Activated gamma-delta T cell treated with Interleukin-2 at 50 U/mL for 16 hours (primary cell): Measurements from ENCODE around the gene LCN2.
"Not testable (repeated sequence)": the region's sequence is repeated elsewhere in the genome, so short reads cannot be mapped to it uniquely, and the experiment has no call there.

Experiments
- DNase-seq: peaks from one replicate; pipeline ENCODE4 v3.0.0-alpha.2; 2020

The LCN2 gene

DNA sequence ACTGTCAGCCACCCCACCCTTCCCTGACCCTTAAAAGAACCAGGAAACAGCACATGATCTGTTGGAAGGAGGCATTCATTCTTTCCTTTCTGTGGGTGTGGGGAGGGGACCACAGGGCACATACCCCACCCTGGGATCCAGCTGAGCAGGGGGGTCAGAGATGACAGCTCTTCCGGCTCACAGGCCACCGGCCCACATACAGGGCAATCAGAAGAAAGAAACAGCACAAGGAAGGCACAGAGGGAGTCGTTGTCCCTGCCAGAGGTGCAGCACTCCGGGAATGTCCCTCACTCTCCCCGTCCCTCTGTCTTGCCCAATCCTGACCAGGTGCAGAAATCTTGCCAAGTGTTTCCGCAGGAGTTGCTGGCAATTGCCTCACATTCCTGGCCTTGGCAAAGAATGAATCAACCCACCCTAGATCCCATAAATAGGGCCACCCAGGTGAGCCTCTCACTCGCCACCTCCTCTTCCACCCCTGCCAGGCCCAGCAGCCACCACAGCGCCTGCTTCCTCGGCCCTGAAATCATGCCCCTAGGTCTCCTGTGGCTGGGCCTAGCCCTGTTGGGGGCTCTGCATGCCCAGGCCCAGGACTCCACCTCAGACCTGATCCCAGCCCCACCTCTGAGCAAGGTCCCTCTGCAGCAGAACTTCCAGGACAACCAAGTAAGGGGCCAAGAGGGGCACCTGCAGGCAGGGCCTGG lies at the start of gene LCN2:
Gene LCN2, plus strand, starts transcription at position 453 of the 701 bp plus-strand sequence. Its CDS starts 73 bp downstream, at position 526.
- DNase-seq, result no peak

DNA sequence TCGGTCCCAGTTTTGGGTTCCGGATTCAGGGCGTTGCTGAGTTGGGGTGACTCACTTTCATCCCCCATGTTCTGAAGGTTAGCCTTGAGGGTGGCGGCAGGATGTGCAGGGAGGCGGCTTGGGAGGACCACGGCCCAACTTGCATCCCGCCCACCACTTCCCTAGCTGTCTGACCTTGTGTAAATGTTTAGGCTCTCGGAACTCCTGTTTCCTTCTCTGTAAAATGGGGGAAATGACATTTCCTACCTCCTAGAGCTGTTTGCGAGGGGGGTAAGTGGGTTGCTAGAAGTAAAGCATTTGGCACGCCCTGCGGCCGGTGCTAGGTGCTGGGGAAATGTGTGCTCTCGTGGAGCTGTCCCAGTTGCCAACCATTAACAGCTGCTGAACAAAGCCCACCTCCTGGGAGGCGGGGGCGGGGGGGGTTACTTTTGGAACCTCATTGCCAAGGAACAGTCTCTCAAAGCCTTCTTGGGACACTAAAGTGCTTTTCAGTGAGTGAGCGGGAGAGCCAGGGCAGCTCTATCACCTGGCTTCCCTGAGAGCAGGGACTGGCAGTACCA lies 49.2 kb upstream of the LCN2 start:
- no peak for DNase-seq

DNA sequence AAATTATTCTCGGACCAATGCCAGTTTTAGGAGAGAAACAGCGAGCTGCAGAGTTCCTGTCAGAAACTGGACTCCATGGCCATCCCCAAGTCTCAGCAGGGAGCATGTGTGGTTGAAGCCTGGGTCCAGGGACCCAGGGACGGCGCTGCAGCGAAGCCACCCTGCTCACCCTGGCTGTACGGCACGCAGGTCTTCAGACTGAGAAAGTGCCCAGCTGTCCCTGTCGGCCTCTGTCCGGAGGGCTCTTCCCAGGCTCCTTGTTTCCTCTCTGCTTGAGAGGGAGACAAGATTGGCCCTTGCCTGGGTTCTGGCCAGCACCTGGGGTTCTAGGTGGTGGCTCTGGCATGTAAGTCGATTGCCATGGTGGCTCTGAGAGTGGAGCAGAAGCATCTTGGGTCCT lies 48.7 kb upstream of the LCN2 start:
- DNase-seq, result no peak

DNA sequence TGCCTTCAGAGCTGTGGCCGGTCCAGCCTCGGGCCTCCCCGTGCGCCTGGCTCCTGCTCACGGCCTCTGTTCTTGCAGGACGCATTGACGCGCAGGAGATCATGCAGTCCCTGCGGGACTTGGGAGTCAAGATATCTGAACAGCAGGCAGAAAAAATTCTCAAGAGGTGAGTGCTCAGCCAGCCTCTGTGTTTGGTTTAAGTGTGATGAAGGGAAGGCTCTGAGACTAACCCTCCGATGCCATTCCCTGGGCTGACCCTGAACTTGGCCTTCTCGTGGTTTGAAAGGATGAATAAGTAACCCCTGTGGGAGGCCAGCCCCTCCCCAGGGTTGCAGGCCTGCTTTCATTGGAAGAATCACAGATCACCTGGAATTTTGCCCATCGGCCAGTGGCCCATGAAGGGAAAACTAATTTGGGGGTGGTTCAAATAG lies 48.0 kb upstream of the LCN2 start:
- no peak for DNase-seq

DNA sequence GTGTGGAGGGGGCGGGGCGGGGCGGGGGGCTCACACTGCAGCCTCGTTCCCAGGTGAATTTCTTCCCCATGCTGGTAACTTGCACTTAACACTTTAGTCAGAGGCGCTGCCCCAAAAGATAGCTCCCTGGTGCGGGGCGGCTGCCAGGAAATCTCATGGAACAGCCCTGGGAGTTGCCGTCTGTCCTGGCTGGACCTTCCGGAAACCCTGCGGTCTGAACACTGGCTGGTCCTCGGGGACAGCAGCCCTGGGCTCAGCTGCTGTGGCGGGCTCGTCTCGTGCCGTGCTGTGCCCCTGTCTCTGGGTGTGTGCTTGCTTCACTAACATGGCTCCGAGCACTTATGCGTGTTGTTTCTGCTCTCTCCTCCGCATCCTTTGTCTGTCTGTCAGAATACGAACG lies 47.6 kb upstream of the LCN2 start:
- DNase-seq, result no peak

DNA sequence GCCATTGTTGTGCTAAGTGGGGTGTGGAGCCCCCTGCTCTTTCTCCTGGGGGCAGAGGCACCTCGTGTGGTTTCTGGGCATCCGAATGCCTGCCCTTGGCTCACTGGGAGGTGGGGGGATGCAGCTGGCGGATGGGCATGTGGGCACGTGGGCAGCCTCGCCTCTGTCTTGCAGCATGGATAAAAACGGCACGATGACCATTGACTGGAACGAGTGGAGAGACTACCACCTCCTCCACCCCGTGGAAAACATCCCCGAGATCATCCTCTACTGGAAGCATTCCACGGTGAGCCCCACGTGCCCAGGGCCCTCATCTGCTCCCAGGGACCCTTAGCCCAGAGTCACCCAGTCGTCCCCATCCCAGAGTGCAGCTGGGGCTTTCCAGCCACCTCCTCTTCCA lies 47.1 kb upstream of the LCN2 start:
- DNase-seq, result no peak

DNA sequence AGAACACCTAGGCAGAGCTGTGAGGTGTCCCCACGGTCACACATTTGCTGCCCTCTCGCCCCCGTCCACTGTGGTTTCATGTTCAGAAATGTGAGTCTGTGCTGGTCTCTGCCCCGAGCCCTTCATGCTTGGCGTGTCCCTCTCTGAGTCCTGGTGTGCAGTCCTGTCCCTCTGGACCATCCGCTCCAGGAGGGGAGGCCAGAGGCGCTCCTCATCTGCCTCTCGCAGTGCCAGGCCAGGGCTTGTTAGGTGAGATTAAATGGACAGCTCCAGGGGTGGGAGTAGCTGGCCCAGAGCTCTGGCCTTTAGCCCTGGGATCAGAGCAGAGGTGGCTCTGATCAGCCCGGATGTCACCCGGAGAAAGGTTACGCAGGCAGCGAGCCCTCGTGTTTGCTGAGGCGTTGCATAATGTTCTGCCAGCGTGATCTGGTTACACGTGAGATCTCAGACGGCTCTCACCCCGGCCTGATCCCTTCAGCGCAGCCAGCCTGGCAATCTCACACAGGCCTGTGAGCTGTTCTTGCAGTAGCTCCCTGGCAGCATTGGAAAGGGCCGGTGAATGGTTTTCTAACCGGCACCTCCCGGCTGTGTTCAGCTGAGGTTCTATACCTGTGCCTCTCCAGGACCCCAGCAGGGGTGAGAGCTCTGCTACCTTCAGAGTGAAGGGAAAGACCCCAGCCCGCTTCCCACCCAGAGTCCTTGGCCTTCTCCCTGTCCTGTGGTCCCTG lies 46.2 kb upstream of the LCN2 start:
- DNase-seq, result no peak

DNA sequence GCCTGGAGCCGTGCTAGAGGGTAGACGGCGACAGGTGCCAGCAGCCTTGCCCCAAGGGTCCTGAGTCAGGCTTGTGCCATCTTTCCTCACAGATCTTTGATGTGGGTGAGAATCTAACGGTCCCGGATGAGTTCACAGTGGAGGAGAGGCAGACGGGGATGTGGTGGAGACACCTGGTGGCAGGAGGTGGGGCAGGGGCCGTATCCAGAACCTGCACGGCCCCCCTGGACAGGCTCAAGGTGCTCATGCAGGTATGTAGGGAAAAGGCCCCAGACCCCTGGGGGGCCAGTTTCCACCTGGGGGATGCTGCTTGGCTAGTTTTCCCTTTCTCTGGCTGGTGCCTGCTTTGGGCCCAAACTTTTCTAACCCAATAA lies 45.7 kb upstream of the LCN2 start:
- peak; percentile 47 for DNase-seq

DNA sequence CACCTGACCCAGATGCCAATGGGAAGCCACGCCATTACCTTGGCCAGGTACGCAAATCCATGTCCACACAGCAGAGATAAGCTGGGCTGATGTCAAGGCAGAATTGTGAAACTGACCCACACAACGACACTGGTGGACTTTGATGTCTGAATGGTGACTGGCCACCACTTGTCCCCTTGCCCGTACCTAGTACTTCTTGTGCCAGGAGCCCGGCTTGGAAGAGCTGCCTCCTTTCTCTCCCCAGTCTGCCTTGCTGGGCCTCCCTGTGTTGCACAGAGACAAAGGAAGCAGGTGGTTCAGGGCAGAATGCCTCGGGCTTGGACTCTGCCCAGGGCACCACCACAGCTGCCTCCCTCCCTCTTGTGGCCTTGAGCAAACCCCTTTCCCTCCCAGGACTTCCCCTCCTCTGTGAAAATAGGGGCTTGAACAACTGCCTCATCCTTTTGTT lies 45.1 kb upstream of the LCN2 start:
- no peak for DNase-seq

DNA sequence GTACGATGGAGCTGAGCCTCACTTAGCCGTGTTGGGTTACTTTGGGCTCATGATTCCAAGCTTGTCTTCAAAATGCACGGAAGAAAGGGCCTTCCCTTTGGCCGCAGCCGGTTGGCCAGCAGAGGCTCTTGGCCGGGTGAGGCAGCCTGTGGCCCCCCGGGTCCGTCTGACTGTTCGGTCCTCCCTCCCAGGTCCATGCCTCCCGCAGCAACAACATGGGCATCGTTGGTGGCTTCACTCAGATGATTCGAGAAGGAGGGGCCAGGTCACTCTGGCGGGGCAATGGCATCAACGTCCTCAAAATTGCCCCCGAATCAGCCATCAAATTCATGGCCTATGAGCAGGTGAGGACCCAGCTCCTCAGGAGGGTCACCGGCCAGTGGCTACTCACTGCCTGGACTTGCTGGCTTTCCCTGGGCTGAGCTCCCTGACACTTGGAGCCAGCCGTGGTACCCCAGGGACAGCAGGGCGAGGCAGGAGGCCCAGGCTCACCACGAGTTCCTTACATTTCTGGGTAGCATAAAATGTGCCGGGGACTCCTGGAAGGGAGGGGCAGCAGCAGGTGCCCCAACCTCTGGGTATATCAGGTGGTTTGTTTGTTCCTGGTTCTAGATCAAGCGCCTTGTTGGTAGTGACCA lies 43.6 kb upstream of the LCN2 start:
- no peak for DNase-seq

DNA sequence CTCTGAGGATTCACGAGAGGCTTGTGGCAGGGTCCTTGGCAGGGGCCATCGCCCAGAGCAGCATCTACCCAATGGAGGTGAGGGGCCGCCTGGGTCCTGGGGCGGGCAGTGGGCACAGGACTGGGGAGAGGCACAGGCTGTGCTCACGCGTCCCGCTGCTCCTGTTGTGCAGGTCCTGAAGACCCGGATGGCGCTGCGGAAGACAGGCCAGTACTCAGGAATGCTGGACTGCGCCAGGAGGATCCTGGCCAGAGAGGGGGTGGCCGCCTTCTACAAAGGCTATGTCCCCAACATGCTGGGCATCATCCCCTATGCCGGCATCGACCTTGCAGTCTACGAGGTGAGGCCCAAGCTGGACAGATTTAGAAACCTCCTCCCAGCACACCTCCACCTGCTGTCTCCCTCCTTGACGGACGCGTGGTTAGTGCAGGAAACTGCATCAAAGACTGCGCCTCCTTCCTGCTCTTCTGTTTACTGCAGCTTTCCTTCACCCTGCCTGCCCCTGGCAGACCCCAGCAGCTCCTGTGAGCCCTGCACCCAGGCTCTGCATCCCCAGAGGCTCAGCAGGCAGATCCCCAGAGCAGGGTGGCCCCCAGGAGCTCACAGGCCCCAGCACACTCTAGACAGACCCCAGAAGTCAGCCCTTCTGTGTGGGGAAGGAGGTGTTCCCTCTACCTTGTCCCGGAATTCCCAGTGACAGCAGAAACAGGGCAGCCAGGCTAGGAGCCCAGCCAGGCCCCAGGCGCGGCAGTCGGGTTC lies 42.9 kb upstream of the LCN2 start:
- DNase-seq, result no peak

DNA sequence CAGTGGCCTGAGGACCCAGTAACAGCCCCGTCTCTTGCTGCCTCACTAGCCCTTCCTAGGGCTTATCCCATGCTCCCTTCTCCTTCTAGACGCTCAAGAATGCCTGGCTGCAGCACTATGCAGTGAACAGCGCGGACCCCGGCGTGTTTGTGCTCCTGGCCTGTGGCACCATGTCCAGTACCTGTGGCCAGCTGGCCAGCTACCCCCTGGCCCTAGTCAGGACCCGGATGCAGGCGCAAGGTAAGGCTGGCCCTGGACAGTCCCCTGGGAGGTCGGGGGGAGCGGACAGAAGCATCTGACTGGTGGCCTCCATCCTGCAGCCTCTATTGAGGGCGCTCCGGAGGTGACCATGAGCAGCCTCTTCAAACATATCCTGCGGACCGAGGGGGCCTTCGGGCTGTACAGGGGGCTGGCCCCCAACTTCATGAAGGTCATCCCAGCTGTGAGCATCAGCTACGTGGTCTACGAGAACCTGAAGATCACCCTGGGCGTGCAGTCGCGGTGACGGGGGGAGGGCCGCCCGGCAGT lies 42.2 kb upstream of the LCN2 start:
- DNase-seq, result no peak

DNA sequence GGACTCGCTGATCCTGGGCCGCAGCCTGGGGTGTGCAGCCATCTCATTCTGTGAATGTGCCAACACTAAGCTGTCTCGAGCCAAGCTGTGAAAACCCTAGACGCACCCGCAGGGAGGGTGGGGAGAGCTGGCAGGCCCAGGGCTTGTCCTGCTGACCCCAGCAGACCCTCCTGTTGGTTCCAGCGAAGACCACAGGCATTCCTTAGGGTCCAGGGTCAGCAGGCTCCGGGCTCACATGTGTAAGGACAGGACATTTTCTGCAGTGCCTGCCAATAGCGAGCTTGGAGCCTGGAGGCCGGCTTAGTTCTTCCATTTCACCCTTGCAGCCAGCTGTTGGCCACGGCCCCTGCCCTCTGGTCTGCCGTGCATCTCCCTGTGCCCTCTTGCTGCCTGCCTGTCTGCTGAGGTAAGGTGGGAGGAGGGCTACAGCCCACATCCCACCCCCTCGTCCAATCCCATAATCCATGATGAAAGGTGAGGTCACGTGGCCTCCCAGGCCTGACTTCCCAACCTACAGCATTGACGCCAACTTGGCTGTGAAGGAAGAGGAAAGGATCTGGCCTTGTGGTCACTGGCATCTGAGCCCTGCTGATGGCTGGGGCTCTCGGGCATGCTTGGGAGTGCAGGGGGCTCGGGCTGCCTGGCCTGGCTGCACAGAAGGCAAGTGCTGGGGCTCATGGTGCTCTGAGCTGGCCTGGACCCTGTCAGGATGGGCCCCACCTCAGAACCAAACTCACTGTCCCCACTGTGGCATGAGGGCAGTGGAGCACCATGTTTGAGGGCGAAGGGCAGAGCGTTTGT lies 41.6 kb upstream of the LCN2 start:
- DNase-seq, result no peak

DNA sequence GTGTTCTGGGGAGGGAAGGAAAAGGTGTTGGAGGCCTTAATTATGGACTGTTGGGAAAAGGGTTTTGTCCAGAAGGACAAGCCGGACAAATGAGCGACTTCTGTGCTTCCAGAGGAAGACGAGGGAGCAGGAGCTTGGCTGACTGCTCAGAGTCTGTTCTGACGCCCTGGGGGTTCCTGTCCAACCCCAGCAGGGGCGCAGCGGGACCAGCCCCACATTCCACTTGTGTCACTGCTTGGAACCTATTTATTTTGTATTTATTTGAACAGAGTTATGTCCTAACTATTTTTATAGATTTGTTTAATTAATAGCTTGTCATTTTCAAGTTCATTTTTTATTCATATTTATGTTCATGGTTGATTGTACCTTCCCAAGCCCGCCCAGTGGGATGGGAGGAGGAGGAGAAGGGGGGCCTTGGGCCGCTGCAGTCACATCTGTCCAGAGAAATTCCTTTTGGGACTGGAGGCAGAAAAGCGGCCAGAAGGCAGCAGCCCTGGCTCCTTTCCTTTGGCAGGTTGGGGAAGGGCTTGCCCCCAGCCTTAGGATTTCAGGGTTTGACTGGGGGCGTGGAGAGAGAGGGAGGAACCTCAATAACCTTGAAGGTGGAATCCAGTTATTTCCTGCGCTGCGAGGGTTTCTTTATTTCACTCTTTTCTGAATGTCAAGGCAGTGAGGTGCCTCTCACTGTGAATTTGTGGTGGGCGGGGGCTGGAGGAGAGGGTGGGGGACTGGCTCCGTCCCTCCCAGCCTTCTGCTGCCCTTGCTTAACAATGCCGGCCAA lies 40.8 kb upstream of the LCN2 start:
- no peak for DNase-seq

DNA sequence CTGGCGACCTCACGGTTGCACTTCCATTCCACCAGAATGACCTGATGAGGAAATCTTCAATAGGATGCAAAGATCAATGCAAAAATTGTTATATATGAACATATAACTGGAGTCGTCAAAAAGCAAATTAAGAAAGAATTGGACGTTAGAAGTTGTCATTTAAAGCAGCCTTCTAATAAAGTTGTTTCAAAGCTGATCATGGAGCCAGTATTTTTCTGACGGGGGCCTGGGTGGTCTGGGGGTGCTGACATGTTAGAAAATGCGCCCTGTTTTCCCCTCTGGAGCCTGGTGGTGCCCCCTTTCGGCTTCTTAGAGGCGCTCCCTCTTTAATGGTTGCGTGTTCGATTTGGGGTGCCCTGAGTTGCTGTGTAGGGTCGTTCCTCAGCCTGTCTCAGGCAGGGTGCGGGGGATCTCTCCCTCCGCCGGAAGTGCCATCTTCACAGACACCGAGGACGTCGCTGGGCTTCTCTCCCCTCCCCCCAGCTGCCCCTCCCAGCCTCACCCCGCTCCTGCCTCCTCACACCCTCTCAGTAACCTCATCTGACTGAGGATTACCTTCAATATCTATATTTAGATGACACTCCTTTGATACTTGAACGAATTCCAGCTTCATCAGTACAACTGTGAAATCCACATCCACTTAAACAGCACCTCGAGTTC lies 40.1 kb upstream of the LCN2 start:
- no peak for DNase-seq

DNA sequence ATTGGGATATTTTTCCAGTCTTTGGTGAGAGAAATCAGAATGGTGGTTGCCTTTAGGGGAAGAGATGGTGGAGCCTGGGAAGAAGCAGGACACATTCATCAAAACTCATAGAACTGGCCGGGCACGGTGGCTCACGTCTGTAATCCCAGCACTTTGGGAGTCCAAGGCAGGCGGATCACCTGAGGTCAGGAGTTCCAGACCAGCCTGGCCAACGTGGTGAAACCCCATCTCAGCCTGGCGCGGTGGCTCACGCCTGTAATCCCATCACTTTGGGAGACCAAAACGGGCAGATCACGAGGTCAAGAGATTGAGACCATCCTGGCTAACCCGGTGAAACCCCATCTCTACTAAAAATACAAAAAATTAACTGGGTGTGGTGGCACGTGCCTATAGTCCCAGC lies 37.5 kb upstream of the LCN2 start:
- DNase-seq, result not testable (repeated sequence)

DNA sequence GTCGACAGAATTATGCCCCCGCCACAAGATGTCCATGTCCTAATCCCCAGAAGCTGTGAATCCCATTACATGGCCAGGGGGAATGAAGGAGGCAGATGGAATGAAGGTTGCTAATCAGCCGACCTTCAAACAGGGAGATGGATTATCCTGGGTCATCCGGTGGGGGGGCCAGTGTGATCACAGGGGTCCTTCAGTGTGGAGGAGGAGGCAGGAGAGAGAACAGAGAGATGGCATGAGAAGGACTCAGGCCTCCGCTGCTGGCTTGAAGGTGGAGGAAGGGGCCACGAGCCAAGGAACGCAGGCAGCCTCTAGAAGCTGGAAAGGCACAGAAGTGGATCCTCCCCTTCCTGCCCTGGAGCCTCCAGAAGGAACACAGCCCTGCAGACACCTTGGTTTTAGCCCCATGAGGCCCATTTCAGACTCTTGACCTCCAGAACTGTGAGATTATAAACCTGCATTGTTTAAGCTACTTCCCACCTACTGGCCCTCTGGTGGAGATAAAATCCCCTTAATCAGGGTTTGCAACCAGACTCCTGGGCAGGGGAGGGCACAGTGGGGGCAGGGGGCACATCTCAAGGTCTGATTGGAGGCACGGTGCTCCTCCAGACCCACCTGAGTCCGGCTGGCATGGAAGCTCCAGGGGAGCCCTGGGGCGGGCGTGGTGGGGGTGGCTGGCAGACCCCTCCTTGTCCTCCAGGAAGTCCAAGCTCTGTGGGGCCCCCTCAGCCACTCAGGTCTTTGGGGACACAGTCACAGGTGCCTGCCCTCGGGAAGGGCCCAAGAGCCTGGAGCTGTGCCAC lies 35.5 kb upstream of the LCN2 start:
- no peak for DNase-seq

DNA sequence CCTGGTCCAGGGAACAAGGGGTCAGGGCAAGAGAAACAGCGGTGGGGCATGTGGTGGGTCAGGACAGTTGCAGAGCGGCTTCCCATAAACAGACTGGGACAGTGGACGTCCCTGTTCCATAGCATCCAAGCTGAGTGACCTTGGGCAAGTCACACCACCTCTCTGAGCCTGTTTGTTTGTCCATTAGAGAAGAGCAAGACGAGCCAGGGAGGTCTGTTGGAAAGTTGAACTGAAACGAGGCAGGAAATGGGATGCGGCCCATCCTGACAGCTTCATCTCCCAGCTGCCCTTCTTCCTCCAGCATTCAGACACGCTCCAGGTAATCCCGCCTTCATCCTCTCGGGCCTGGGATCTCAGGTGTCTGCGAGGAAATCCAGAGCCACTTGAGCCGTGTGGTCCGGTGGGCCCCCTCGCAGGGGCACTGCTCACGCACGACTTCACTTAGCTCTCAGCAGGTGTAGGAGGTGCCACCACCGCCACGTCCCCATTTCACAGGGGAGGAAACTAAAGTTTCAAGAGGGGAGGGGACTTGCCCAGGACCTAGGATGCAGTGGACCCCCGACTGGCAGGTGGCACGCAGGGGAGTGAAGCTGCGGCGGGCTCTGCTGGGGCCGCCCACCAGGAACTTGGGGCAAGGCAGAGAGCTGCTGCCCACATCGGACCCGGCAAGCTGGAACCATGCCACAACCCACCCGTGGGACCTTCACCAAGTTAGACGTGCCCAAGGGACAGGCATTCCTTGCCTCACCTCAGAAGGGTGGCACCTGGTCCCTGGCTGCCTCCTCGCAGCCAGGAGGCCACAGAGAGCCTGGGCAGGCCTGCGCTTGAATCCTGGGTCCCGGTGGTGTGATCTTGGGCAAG lies 34.7 kb upstream of the LCN2 start:
- no peak for DNase-seq
